Effector CD8-positive, alpha-beta T cell (primary cell): Measurements from ENCODE around the gene ARHGEF25.
"Not testable (repeated sequence)": the region's sequence is repeated elsewhere in the genome, so short reads cannot be mapped to it uniquely, and the experiment has no call there.

Experiments used
- DNase-seq: peaks from one replicate; lab custom pipeline; 2025; lab: John Stamatoyannopoulos, UW

ARHGEF25 gene

GRCh38 chr12:57609101-57609780, 2.0 kb upstream of the ARHGEF25 start:
- DNase-seq = no peak

- no peak for DNase-seq
Measured at GRCh38 chr12:57609781-57610553, 1.3 kb upstream of the ARHGEF25 start.

GRCh38 chr12:57610554-57611107, 604 bp upstream of the ARHGEF25 start:
- DNase-seq = no peak

- DNase-seq = no peak
Measured at GRCh38 chr12:57611827-57612710, 834 bp downstream of the ARHGEF25 start.

GRCh38 chr12:57612711-57613426, 1.6 kb downstream of the ARHGEF25 start:
- DNase-seq = no peak

GRCh38 chr12:57613427-57614109, 2.3 kb downstream of the ARHGEF25 start:
- no peak for DNase-seq

- no peak for DNase-seq
Measured at GRCh38 chr12:57614178-57614947, 3.1 kb downstream of the ARHGEF25 start.

- DNase-seq = no peak
Measured at GRCh38 chr12:57614948-57615500, 3.8 kb downstream of the ARHGEF25 start.

GRCh38 chr12:57615637-57616036, 4.4 kb downstream of the ARHGEF25 start:
- no peak for DNase-seq

- no peak for DNase-seq
Measured at GRCh38 chr12:57616383-57617101, 5.3 kb downstream of the ARHGEF25 start.

- no peak for DNase-seq
Measured at GRCh38 chr12:57617942-57618341, 6.7 kb downstream of the ARHGEF25 start.

GRCh38 chr12:57618431-57618830, 7.2 kb downstream of the ARHGEF25 start:
- not testable (repeated sequence) for DNase-seq

GRCh38 chr12:57618966-57619433, 7.8 kb downstream of the ARHGEF25 start:
- no peak for DNase-seq

GRCh38 chr12:57619434-57620244, 8.4 kb downstream of the ARHGEF25 start:
- no peak for DNase-seq

- no peak for DNase-seq
Measured at GRCh38 chr12:57620245-57620935, 9.2 kb downstream of the ARHGEF25 start.

- no peak for DNase-seq
Measured at GRCh38 chr12:57620936-57621496, 9.8 kb downstream of the ARHGEF25 start.
